ENCODE measurements around the gene KLHL29. TPM values are rescaled to one million over a fixed set of nuclear protein-coding genes. Genes with fewer than 3 reads are reported as not detected.

The KLHL29 gene
- polyA plus RNA-seq, 1 of the 3 experiments (the other 2 are of a cell fraction): 4.6 TPM

- TF ChIP-seq MAX (IDR thresholded peaks at IDR 0.05; ENCODE audit: low read depth) (no peak), CTCF (IDR thresholded peaks at IDR 0.05) (no peak), FOSL2 (IDR thresholded peaks at IDR 0.05; ENCODE audit: borderline replicate concordance, low read depth) (no peak)
- H3K9me2 ChIP-seq: no peaks in the 10 kb centered on the region
- H3F3A ChIP-seq (replicated peaks; ENCODE audit: insufficient read depth): no peaks in the 10 kb centered on the region
- H3K27me3 ChIP-seq (ENCODE audit: insufficient read depth): no peaks in the 10 kb centered on the region
- H3K9me3 ChIP-seq: no peaks in the 10 kb centered on the region
- no peaks in the 10 kb centered on the region for H3K36me3 ChIP-seq (replicated peaks in 1 of 2; ENCODE audit: control insufficient read depth in 1 of 2, insufficient read depth in 2 of 2, low read length in 1 of 2)
- ChIA-PET POLR2A (no interaction called here), CTCF (interaction anchor here (1.5 kb wide), 1 partner anchor 10 kb away, joined by 4 read pairs; no protein-coding TSS in a partner anchor)
- no peaks in the 10 kb centered on the region for H4K20me1 ChIP-seq (ENCODE audit: insufficient read depth)
- no peaks in the 10 kb centered on the region for H3K79me2 ChIP-seq (ENCODE audit: insufficient read depth)
- DNase-seq: no peak
- H2AFZ ChIP-seq (ENCODE audit: low read depth): no peak overlapping the region
- H3K4me2 ChIP-seq: no peak overlapping the region
- no peak overlapping the region for H3K4me3 ChIP-seq (ENCODE audit: low read depth in 2 of 2, low read length in 1 of 2)
- no peak overlapping the region for H3K9ac ChIP-seq
- no peak overlapping the region; a peak in 1 of 4 replicates for H3K27ac ChIP-seq (ENCODE audit: low read depth in 2 of 2, low read length in 1 of 2)
- peaks cover 7 to 37% of the 10 kb centered on the region in 2 experiments; a peak in 3 of 4 replicates for H3K4me1 ChIP-seq (ENCODE audit: control insufficient read depth in 1 of 2, insufficient read depth in 2 of 2, low read depth in 1 of 2, low read length in 1 of 2)
- WGBS (ENCODE audit: low lambda C conversion rate): 87% methylated on average over 7 of the region's 7 CpGs
Observed at GRCh38 chr2:23595021-23595420, 210.0 kb downstream of the KLHL29 start.

- Histone ChIP-seq H3K27ac (ENCODE audit: low read depth in 2 of 2, low read length in 1 of 2) (peak overlapping the region in 1 of 2 experiments; percentile 25; a peak in 1 of 4 replicates), H4K20me1 (ENCODE audit: insufficient read depth) (no peaks in the 10 kb centered on the region), H3K4me2 (0 out of 2 replicates have a peak overlapping the region, but pooled peaks have one; percentile 21), H3K4me1 (ENCODE audit: control insufficient read depth in 1 of 2, insufficient read depth in 2 of 2, low read depth in 1 of 2, low read length in 1 of 2) (peaks cover 7 to 42% of the 10 kb centered on the region in 2 experiments; a peak in 3 of 4 replicates), H3K36me3 (replicated peaks in 1 of 2; ENCODE audit: control insufficient read depth in 1 of 2, insufficient read depth in 2 of 2, low read length in 1 of 2) (no peaks in the 10 kb centered on the region), H3K9me3 (no peaks in the 10 kb centered on the region), H3F3A (replicated peaks; ENCODE audit: insufficient read depth) (no peaks in the 10 kb centered on the region), H3K79me2 (ENCODE audit: insufficient read depth) (no peaks in the 10 kb centered on the region), H3K4me3 (ENCODE audit: low read depth in 2 of 2, low read length in 1 of 2) (no peak overlapping the region), H3K9ac (no peak overlapping the region), H3K27me3 (ENCODE audit: insufficient read depth) (no peaks in the 10 kb centered on the region), H2AFZ (ENCODE audit: low read depth) (no peak overlapping the region), H3K9me2 (no peaks in the 10 kb centered on the region)
- ChIA-PET CTCF (interaction anchor here (1.5 kb wide), 1 partner anchor 11 kb away, joined by 4 read pairs; no protein-coding TSS in a partner anchor), POLR2A (interaction anchor here (1.0 kb wide), 1 partner anchor 41 kb away, joined by 3 read pairs; no protein-coding TSS in a partner anchor)
- TF ChIP-seq GATA2 (CRISPR knock-in tag; IDR thresholded peaks at IDR 0.05): no peak
- TF ChIP-seq EZH2phosphoT487 (IDR thresholded peaks at IDR 0.05; ENCODE audit: borderline replicate concordance, low read depth): no peak
- no peak for TF ChIP-seq PBX3 (IDR thresholded peaks at IDR 0.05)
- TF ChIP-seq SMC3 (IDR thresholded peaks at IDR 0.05; ENCODE audit: low read depth, low read length): no peak
- TF ChIP-seq MAX (IDR thresholded peaks at IDR 0.05; ENCODE audit: low read depth): no peak
- TF ChIP-seq RAD21 (IDR thresholded peaks at IDR 0.05; ENCODE audit: low read length): no peak; the same call in 1 of the 2 replicates
- TF ChIP-seq FOXM1 (IDR thresholded peaks at IDR 0.05; ENCODE audit: low read depth): no peak
- no peak for TF ChIP-seq CHD2 (IDR thresholded peaks at IDR 0.05; ENCODE audit: low read length, partially characterized antibody)
- TF ChIP-seq USF2 (IDR thresholded peaks at IDR 0.05; ENCODE audit: borderline replicate concordance, low read depth, low read length): no peak
- TF ChIP-seq FOSL2 (IDR thresholded peaks at IDR 0.05; ENCODE audit: borderline replicate concordance, low read depth): no peak
- TF ChIP-seq RCOR1 (IDR thresholded peaks at IDR 0.05; ENCODE audit: low read length): no peak
- no peak for TF ChIP-seq POLR2AphosphoS5 (IDR thresholded peaks at IDR 0.05; ENCODE audit: low read depth, low read length)
- no peak for TF ChIP-seq SIN3A (IDR thresholded peaks at IDR 0.05; ENCODE audit: borderline replicate concordance, low read depth, low read length)
- TF ChIP-seq RXRA (IDR thresholded peaks at IDR 0.05; ENCODE audit: borderline replicate concordance, low read depth): no peak
- TF ChIP-seq JUND (IDR thresholded peaks at IDR 0.05): no peak
- no peak for TF ChIP-seq ELF1 (IDR thresholded peaks at IDR 0.05)
- 85% methylated on average over 8 of the region's 13 CpGs for WGBS (ENCODE audit: low lambda C conversion rate)
- no peak for DNase-seq
Observed at GRCh38 chr2:23595601-23596251, 210.7 kb downstream of the KLHL29 start.

Measured in SK-N-SH (cell line).